ENCODE data around the gene LPGAT1. TPM values are rescaled to one million over a fixed set of nuclear protein-coding genes. Genes with fewer than 3 reads are reported as not detected.

LPGAT1 gene
- total and polyA plus RNA-seq, 2 of the 13 experiments (the other 11 are each of a cell fraction or from before 2014, with no cell fraction given): 12.1 to 48.3 TPM

DNA sequence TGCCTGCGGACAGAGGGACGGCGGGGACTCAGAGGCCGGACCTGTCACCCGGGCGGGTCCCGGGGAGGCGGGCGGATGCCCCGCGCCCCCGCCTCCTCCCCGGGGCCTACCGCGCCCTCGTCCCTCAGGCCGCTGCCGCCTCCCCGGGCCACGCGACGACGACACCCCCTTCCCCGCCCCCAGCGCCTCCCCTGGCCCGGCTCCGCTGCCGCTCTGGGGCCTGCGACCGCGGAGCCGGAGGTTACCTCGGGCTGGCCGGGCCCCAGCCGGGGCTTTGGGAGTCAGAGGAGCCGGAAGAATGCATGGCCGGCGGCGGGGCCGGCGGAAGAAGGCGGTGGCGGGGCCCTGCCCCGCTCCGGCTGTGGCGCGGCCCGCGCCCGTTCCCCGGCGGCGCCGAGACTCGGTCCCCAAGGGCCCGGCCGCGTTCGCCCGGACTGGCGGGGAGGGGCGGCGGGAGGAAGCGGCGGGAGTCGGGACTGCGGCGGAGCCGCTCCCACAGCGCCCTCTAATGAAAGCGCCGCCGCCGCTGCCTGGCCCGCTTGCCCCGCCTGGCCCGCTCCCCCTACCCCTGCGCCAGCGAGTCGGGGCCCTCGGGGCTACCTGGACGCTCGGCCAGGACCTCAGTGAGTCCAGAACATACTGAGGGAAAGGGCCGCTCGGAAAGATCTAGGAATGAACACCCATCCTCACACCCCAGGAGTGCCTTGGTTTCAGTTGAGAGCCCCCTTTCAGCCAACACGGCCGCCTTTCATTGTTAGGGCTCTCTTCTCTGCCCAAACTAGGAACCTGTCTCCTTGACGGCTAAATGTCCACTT, at the start of gene LPGAT1 (continued):
- TF ChIP-seq ATF5 (CRISPR knock-in tag; IDR thresholded peaks at IDR 0.05; ENCODE audit: low read depth) (no peak), NBN (conservative IDR thresholded peaks at IDR 0.05) (no peak), ZNF609 (CRISPR knock-in tag; IDR thresholded peaks at IDR 0.05; ENCODE audit: borderline replicate concordance) (no peak), EHMT2 (IDR thresholded peaks at IDR 0.05; ENCODE audit: borderline replicate concordance, low read depth, low read length) (no peak), TCF7L2 (IDR thresholded peaks at IDR 0.05; ENCODE audit: low read depth, low read length) (no peak), PHF20 (CRISPR knock-in tag; IDR thresholded peaks at IDR 0.05) (no peak), SMAD1 (CRISPR knock-in tag; IDR thresholded peaks at IDR 0.05; ENCODE audit: borderline replicate concordance, low read depth) (no peak), RFXANK (CRISPR knock-in tag; IDR thresholded peaks at IDR 0.05) (no peak), SP1 (IDR thresholded peaks at IDR 0.05) (no peak), SP1 (CRISPR knock-in tag; IDR thresholded peaks at IDR 0.05) (no peak), NAIF1 (CRISPR knock-in tag; IDR thresholded peaks at IDR 0.05; ENCODE audit: borderline replicate concordance) (no peak), HNRNPK (IDR thresholded peaks at IDR 0.05; ENCODE audit: low read depth, low read length, poor library complexity, severe bottlenecking) (peak; percentile 27), ZNF552 (CRISPR knock-in tag; IDR thresholded peaks at IDR 0.05; ENCODE audit: borderline replicate concordance) (no peak), ISL2 (CRISPR knock-in tag; IDR thresholded peaks at IDR 0.05) (no peak), ZNF598 (CRISPR knock-in tag; IDR thresholded peaks at IDR 0.05; ENCODE audit: borderline replicate concordance) (no peak), ERF (CRISPR knock-in tag; IDR thresholded peaks at IDR 0.05) (no peak; the same call in none of the 2 replicates), ZNF282 (IDR thresholded peaks at IDR 0.05; ENCODE audit: partially characterized antibody) (no peak), ZSCAN22 (CRISPR knock-in tag; IDR thresholded peaks at IDR 0.05) (no peak), ZNF33A (CRISPR knock-in tag; IDR thresholded peaks at IDR 0.05; ENCODE audit: borderline replicate concordance) (no peak), ZFP1 (CRISPR knock-in tag; IDR thresholded peaks at IDR 0.05) (no peak), ZNF230 (CRISPR knock-in tag; IDR thresholded peaks at IDR 0.05) (no peak)
- TF ChIP-seq, protein P1, sequence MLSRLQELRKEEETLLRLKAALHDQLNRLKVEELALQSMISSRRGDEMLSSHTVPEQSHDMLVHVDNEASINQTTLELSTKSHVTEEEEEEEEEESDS (CRISPR knock-in tag; IDR thresholded peaks at IDR 0.05; ENCODE audit: borderline replicate concordance): no peak
- TF ChIP-seq, protein P2, sequence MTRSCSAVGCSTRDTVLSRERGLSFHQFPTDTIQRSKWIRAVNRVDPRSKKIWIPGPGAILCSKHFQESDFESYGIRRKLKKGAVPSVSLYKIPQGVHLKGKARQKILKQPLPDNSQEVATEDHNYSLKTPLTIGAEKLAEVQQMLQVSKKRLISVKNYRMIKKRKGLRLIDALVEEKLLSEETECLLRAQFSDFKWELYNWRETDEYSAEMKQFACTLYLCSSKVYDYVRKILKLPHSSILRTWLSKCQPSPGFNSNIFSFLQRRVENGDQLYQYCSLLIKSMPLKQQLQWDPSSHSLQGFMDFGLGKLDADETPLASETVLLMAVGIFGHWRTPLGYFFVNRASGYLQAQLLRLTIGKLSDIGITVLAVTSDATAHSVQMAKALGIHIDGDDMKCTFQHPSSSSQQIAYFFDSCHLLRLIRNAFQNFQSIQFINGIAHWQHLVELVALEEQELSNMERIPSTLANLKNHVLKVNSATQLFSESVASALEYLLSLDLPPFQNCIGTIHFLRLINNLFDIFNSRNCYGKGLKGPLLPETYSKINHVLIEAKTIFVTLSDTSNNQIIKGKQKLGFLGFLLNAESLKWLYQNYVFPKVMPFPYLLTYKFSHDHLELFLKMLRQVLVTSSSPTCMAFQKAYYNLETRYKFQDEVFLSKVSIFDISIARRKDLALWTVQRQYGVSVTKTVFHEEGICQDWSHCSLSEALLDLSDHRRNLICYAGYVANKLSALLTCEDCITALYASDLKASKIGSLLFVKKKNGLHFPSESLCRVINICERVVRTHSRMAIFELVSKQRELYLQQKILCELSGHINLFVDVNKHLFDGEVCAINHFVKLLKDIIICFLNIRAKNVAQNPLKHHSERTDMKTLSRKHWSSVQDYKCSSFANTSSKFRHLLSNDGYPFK (CRISPR knock-in tag; IDR thresholded peaks at IDR 0.05; ENCODE audit: borderline replicate concordance): no peak

Measured in HepG2 (cell line).